Measurements from ENCODE around the gene SGTB.
A peak's percentile ranks its signal among the peaks of the same experiment; 100 is the strongest.
"Not testable (repeated sequence)": the region's sequence is repeated elsewhere in the genome, so short reads cannot be mapped to it uniquely, and the experiment has no call there.

Gene SGTB

GRCh38 chr5:65663804-65664521 lies 57.9 kb downstream of the SGTB start:
- DNase-seq = no peak

- DNase-seq = no peak
Observed at GRCh38 chr5:65654713-65655112, 67.2 kb downstream of the SGTB start.

GRCh38 chr5:65651144-65651543 lies 70.8 kb downstream of the SGTB start:
- DNase-seq = no peak

- no peak for DNase-seq
Observed at GRCh38 chr5:65647941-65648340, 74.0 kb downstream of the SGTB start.

GRCh38 chr5:65646938-65647337 lies 75.0 kb downstream of the SGTB start:
- DNase-seq = no peak

- DNase-seq = no peak
Observed at GRCh38 chr5:65640240-65640639, 81.7 kb downstream of the SGTB start.

- DNase-seq = no peak
Observed at GRCh38 chr5:65630981-65631380, 90.9 kb downstream of the SGTB start.

GRCh38 chr5:65625743-65626142 lies 96.2 kb downstream of the SGTB start:
- peak in 1 of 5 experiments; percentile 5 for DNase-seq

- DNase-seq = peak; percentile 61 to 94 (median 79)
Observed at GRCh38 chr5:65624571-65625555, 97.0 kb downstream of the SGTB start, which contains the start of the genes SHLD3 and TRAPPC13. TSS of gene SHLD3 (plus strand) at chr5:65625027. CDS start at chr5:65629588, 4,561 bp downstream. TSS of gene TRAPPC13 (plus strand) at chr5:65625027. CDS start at chr5:65625061, 34 bp downstream.

GRCh38 chr5:65624025-65624570 lies 97.8 kb downstream of the SGTB start, which contains the start of gene TRIM23:
TSS of gene TRIM23 (minus strand) at chr5:65624333. CDS start at chr5:65624274, 59 bp downstream.
- DNase-seq = peak; percentile 79 to 97 (median 88)

- peak in 1 of 5 experiments; percentile 8 for DNase-seq
Observed at GRCh38 chr5:65623482-65623881, 98.4 kb downstream of the SGTB start.

GRCh38 chr5:65621961-65622360 lies 99.9 kb downstream of the SGTB start:
- not testable (repeated sequence) for DNase-seq

- DNase-seq = no peak
Observed at GRCh38 chr5:65620021-65620420, 101.9 kb downstream of the SGTB start.
